Peyer's patch (tissue), 4 donors: ENCODE data around the gene CARD10.

Experiments
- POLR2A ChIP-seq, 2 donors: fragments of 450-650 bp; IDR thresholded peaks; one replicate each; pipeline ENCODE4 v1.5.1; 2017; ENCODE audit warnings: antibody characterized with exemption in 2 of 2, mild to moderate bottlenecking in 2 of 2, moderate library complexity in 2 of 2
- TF ChIP-seq, protein P1 (sequence below), 6 experiments: fragments of 450-650 bp in 4 of 6; fragments of 200-600 bp in 2 of 6; sonication (generic) in 1 of 6; IDR thresholded peaks; one replicate each; pipeline ENCODE4 v1.5.1; 2017 to 2019; ENCODE audit warnings: antibody characterized with exemption in 6 of 6, mild to moderate bottlenecking in 3 of 6, moderate library complexity in 1 of 6

DNA sequence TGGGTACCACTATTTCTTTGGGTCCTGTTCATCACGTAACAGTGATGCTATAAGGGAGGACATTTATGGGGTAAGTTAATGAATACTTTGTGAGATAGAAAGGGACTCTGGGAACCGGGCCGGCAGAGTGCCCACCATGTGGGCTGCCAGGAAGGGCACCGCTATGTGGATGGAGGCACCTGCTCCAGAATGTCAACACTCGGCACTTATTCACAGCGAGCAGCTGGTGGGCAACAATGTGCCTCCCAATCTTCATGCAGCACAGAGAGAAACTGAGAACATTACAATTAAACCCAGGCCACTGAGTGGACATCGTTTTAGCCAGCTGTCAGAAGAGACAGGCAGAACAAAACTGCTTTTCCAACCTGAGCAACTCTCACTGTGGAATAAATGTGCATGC, 76.1 kb downstream of the CARD10 start:
- TF ChIP-seq, protein P1, sequence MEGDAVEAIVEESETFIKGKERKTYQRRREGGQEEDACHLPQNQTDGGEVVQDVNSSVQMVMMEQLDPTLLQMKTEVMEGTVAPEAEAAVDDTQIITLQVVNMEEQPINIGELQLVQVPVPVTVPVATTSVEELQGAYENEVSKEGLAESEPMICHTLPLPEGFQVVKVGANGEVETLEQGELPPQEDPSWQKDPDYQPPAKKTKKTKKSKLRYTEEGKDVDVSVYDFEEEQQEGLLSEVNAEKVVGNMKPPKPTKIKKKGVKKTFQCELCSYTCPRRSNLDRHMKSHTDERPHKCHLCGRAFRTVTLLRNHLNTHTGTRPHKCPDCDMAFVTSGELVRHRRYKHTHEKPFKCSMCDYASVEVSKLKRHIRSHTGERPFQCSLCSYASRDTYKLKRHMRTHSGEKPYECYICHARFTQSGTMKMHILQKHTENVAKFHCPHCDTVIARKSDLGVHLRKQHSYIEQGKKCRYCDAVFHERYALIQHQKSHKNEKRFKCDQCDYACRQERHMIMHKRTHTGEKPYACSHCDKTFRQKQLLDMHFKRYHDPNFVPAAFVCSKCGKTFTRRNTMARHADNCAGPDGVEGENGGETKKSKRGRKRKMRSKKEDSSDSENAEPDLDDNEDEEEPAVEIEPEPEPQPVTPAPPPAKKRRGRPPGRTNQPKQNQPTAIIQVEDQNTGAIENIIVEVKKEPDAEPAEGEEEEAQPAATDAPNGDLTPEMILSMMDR (IDR thresholded peaks at IDR 0.05) = no peak
- no peak for TF ChIP-seq POLR2A (IDR thresholded peaks at IDR 0.05)
